Measurements from ENCODE around the gene ATP6V0C. TPM values are rescaled to one million over a fixed set of nuclear protein-coding genes. Genes with fewer than 3 reads are reported as not detected.

The ATP6V0C gene
- polyA plus RNA-seq, 1 experiment: 32.9 TPM

DNA sequence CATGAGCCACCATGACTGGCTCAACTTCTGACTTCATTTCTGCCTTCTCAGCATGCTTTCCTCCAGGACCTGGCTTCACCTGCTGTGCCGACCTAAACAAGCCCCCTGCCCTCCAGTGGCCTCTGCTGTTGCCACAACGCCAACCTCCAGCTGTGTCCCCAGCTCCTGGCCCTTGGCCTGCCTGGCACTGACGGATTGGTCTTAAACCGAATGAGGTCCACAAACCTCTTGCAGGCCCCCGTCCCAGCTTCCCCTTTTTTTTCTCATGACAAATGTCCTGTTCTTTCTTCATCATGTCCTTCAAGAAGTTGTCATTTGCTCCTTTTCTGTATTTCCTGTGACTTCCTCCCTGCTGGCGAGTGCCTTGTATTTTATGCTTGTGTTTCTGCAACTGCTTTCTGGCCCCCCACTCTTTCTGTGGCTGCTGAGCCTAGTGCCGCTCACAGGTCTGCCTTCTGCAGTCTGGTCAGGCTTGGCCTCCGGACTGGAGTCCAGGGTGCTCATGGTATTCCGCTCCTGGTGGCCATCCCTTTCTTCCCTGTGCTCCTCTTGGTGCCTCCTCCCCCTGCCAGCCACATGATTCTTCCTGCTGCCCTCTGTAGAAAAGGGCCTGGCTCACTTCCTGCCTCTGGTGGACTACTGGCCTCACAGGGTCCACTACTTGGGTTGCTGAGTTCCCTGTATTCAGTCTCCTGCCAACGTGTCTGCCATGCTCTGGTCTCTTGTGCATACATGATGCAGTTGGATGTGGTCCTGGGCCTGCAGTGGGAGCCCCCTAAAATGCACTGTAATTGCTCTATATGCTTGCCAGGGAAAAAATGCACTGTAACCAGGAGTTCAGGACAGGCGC lies 2.9 kb downstream of the ATP6V0C start:
- no peak overlapping the region for H3K4me3 ChIP-seq (ENCODE audit: low read depth, low read length)
- TF ChIP-seq CTCF (IDR thresholded peaks at IDR 0.05; ENCODE audit: insufficient read depth, low read depth, low read length): no peak
- ChIA-PET CTCF (no interaction called here), POLR2A (no interaction called here)
- no peaks in the 10 kb centered on the region for H3K27me3 ChIP-seq (ENCODE audit: control insufficient read depth, insufficient read depth, low read length)
- DNase-seq (ENCODE audit: low read depth): no peak
- H3K36me3 ChIP-seq (ENCODE audit: control insufficient read depth, insufficient read depth, low read length): peaks cover 7% of the 10 kb centered on the region

DNA sequence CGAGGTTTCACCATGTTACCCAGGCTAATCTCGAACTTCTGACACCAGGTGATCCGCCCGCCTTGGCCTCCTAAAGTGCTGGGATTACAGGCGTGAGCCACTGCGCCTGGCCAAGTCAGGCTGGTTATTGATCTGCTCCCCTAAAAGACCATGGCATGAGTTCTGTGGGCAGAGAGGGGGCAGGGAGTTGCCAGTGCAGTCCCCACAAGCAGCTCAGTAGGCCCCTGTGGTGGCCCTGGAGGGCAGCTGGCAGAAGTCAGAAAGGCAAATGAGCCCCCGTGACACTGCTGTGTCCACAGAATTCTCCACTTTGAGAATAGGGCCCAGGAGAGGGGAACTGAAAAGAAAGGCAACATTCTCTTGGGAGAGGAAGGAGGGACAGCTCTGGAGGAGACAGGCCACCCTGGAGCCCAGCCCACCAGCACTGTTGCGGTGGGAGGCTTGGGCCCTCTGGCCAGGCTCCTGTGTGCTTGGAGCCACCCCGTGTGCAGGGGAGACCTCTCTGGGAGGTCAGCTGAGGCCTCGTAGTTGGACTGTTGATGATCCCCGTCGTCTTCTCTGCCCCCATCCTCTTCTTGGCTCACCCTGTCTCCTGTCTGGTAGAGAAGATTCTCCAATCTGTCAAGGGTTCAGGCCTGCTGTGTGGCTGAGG lies 4.3 kb downstream of the ATP6V0C start:
- DNase-seq (ENCODE audit: low read depth): no peak
- Histone ChIP-seq H3K27me3 (ENCODE audit: control insufficient read depth, insufficient read depth, low read length) (no peaks in the 10 kb centered on the region), H3K4me3 (ENCODE audit: low read depth, low read length) (no peak overlapping the region), H3K36me3 (ENCODE audit: control insufficient read depth, insufficient read depth, low read length) (peaks cover 7% of the 10 kb centered on the region)
- TF ChIP-seq CTCF (IDR thresholded peaks at IDR 0.05; ENCODE audit: insufficient read depth, low read depth, low read length): no peak
- POLR2A ChIA-PET: interaction anchor here (0.6 kb wide), 1 partner anchor 205 kb away, joined by 7 read pairs; no protein-coding TSS in a partner anchor
- CTCF ChIA-PET: no interaction called here

GRCh38 chr16:2518823-2519710 lies 5.3 kb downstream of the ATP6V0C start:
- H3K27me3 ChIP-seq (ENCODE audit: control insufficient read depth, insufficient read depth, low read length): no peaks in the 10 kb centered on the region
- no peak for DNase-seq (ENCODE audit: low read depth)
- peaks cover 11% of the 10 kb centered on the region for H3K36me3 ChIP-seq (ENCODE audit: control insufficient read depth, insufficient read depth, low read length)
- TF ChIP-seq CTCF (IDR thresholded peaks at IDR 0.05; ENCODE audit: insufficient read depth, low read depth, low read length): no peak
- POLR2A ChIA-PET: no interaction called here
- H3K4me3 ChIP-seq (ENCODE audit: low read depth, low read length): no peak overlapping the region
- CTCF ChIA-PET: interaction anchor here (0.7 to 0.8 kb wide), 2 partner anchors 12 to 31 kb away, joined by 3 read pairs; partner anchors contain the start of gene CEMP1

DNA sequence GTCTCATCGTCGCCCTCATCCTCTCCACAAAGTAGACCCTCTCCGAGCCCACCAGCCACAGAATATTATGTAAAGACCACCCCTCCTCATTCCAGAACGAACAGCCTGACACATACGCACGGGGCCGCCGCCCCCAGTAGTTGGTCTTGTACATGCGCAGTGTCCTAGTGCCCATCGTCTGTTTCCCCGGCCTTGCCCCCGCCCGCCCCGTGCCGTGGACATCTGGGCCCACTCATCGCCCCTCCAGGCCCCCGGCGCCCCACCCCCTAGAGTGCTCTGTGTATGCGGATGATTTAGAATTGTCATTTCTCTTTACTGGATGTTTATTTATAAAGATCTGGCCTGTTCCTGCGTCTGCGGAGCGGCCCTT lies 5.9 kb downstream of the ATP6V0C start:
- ChIA-PET CTCF (interaction anchor here (0.6 to 0.8 kb wide), 3 partner anchors 8 to 32 kb away, joined by 3 read pairs; partner anchors contain the start of gene CEMP1), POLR2A (no interaction called here)
- Histone ChIP-seq H3K27me3 (ENCODE audit: control insufficient read depth, insufficient read depth, low read length) (no peaks in the 10 kb centered on the region), H3K36me3 (ENCODE audit: control insufficient read depth, insufficient read depth, low read length) (peaks cover 16% of the 10 kb centered on the region), H3K4me3 (ENCODE audit: low read depth, low read length) (no peak overlapping the region)
- no peak for DNase-seq (ENCODE audit: low read depth)
- no peak for TF ChIP-seq CTCF (IDR thresholded peaks at IDR 0.05; ENCODE audit: insufficient read depth, low read depth, low read length)

Measured in BJ (cell line).